Measurements from ENCODE around the gene ARHGAP31. TPM values are rescaled to one million over a fixed set of nuclear protein-coding genes. Genes with fewer than 3 reads are reported as not detected.
A peak's percentile ranks its signal among the peaks of the same experiment; 100 is the strongest.
"Not testable (repeated sequence)": the region's sequence is repeated elsewhere in the genome, so short reads cannot be mapped to it uniquely, and the experiment has no call there.

Gene ARHGAP31
- polyA plus RNA-seq, 4 donors, result 0.89 to 6.4 (median 4.0) TPM

DNA sequence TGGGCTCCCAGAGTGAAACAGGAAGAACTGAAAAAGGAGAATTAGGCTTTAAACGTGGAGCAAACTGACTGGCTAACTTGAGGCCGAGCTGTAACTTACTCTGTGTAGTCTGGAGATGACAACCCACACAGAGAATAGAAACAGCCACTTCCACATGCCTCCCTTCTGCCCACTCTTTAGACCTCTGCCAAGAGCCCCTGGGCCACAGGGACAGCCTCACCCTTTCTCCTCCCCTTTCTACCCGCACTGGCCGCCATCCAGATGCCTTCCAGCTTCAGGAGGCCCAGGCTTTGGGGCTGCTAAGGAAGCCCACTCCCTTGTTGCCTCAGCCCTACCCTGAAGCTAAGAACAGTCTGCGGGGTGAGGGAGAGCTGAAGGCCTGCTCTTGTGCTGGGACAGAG lies 6.8 kb downstream of the ARHGAP31 start:
- FAIRE-seq, result no peak
- no peak for DNase-seq
- H3K36me3 ChIP-seq (ENCODE audit: control insufficient read depth in 3 of 3, insufficient read depth in 2 of 3, low read depth in 1 of 3, low read length in 3 of 3), result peaks cover 0 to 2% (median 0%) of the 10 kb centered on the region in 3 donors
- 76 to 79% (median 78%) methylated on average over 5 of the region's 5 CpGs for WGBS, 3 donors
- H3K4me3 ChIP-seq (ENCODE audit: low read depth in 1 of 3, low read length in 3 of 3), result no peak overlapping the region
- no peaks in the 10 kb centered on the region for H3K9me3 ChIP-seq (ENCODE audit: control insufficient read depth in 2 of 2, insufficient read depth in 1 of 2, low read depth in 1 of 2, low read length in 1 of 2)
- H3K4me1 ChIP-seq (ENCODE audit: control insufficient read depth in 3 of 3, insufficient read depth in 2 of 3, low read depth in 1 of 3, low read length in 2 of 3), result peaks cover 0 to 4% (median 3%) of the 10 kb centered on the region in 3 donors
- peak overlapping the region in 1 of 3 donors; percentile 1 for H3K27ac ChIP-seq (ENCODE audit: low read depth in 1 of 3, low read length in 2 of 3)
- H3K27me3 ChIP-seq (ENCODE audit: control insufficient read depth in 3 of 3, insufficient read depth in 3 of 3, low read length in 3 of 3), result no peaks in the 10 kb centered on the region

DNA sequence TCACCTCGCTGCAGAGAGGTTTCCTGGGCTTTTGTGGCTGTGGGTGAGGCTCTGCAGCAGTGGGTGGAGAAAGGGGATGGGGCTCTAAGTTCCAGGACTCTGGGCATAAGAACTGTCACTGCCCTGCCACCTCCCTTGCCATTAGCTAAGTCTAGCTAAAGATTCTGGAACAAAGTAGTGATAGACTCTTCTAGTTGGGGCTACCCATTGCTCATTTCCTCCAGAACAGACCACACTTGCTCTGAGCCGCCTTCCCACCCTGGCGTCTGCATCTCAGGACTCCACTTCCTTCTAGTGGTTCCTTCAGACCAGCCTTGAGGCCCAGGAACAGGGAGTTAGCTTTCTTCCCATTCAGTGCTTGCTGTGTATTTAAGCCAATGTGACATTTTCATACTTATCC lies 7.5 kb downstream of the ARHGAP31 start:
- no peaks in the 10 kb centered on the region for H3K9me3 ChIP-seq (ENCODE audit: control insufficient read depth in 2 of 2, insufficient read depth in 1 of 2, low read depth in 1 of 2, low read length in 1 of 2)
- FAIRE-seq, result no peak
- no peak for DNase-seq
- H3K4me1 ChIP-seq (ENCODE audit: control insufficient read depth in 3 of 3, insufficient read depth in 2 of 3, low read depth in 1 of 3, low read length in 2 of 3), result peaks cover 0 to 4% (median 3%) of the 10 kb centered on the region in 3 donors
- H3K27ac ChIP-seq (ENCODE audit: low read depth in 1 of 3, low read length in 2 of 3), result no peak overlapping the region
- 65 to 83% (median 79%) methylated on average over 3 of the region's 3 CpGs for WGBS, 3 donors
- no peaks in the 10 kb centered on the region for H3K27me3 ChIP-seq (ENCODE audit: control insufficient read depth in 3 of 3, insufficient read depth in 3 of 3, low read length in 3 of 3)
- H3K4me3 ChIP-seq (ENCODE audit: low read depth in 1 of 3, low read length in 3 of 3), result no peak overlapping the region
- peaks cover 0 to 2% (median 0%) of the 10 kb centered on the region in 3 donors for H3K36me3 ChIP-seq (ENCODE audit: control insufficient read depth in 3 of 3, insufficient read depth in 2 of 3, low read depth in 1 of 3, low read length in 3 of 3)

DNA sequence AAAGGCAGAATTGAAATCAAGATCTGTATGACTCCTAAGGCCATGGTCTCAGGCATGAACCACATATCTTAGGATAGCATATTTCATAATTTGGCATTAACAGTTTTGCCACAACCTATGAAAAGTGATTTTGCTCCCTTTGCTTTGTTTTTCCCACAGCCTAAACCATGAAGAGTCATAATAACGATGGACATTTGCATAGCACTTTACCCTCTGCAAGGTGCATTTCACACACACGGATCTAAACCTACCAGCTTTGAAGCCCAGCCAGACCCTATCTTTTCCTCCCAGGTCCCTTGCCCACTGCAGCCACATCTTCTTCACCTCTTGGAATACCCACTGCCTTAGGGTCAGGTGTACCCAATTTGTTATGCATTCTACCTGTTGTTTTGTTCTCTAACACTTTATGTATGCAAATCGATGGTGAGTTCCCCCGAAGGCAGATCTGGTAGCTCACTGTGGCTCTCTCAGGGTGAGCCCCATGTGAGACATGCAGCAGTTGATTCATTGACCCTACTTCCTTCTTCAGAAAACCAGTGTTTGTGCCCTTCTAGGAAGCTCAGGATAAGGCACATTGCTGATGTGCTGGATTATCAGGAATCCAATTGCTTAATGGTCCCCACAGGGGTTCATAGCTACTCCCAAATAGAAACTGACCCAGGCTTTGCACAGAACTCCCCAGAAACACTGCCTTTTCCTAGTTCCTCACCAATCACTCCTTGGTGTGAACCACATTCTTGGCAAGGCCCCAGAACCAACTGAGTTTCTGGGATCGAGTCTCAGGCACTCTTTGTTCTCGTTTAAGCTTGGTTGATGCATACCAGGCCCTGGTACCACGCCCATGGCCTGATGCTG lies 8.7 kb downstream of the ARHGAP31 start:
- Histone ChIP-seq H3K36me3 (ENCODE audit: control insufficient read depth in 3 of 3, insufficient read depth in 2 of 3, low read depth in 1 of 3, low read length in 3 of 3) (no peaks in the 10 kb centered on the region), H3K4me3 (ENCODE audit: low read depth in 1 of 3, low read length in 3 of 3) (no peak overlapping the region), H3K27me3 (ENCODE audit: control insufficient read depth in 3 of 3, insufficient read depth in 3 of 3, low read length in 3 of 3) (no peaks in the 10 kb centered on the region), H3K4me1 (ENCODE audit: control insufficient read depth in 3 of 3, insufficient read depth in 2 of 3, low read depth in 1 of 3, low read length in 2 of 3) (peaks cover 0 to 4% (median 3%) of the 10 kb centered on the region in 3 donors), H3K9me3 (ENCODE audit: control insufficient read depth in 2 of 2, insufficient read depth in 1 of 2, low read depth in 1 of 2, low read length in 1 of 2) (no peaks in the 10 kb centered on the region), H3K27ac (ENCODE audit: low read depth in 1 of 3, low read length in 2 of 3) (no peak overlapping the region)
- 67 to 77% (median 70%) methylated on average over 7 of the region's 7 CpGs for WGBS, 3 donors
- FAIRE-seq (no peak), DNase-seq (no peak)

DNA sequence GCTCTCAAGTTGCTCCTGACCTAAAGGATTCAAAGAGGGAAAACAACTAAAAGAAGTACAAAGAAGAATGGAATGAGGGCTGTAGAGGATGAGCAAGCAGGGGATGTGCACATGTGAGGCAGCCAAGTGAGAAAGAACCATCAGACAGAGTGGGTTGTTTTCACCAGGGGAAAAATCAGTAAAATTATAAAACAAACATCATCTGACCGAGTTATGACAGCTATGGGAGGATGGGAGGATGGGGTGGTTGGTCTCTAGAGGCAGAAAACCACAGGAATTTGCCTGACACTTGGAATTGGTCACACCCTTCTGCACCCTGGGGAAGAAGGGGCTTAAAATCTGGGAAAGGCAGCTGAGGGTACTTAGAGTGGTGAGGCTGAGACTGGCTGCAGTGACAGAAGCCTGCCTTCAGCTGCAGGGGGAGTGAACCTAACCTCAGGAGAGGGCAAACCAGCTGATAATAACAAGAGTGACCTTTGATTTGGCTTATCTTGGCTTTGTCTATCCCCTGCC lies 10.1 kb downstream of the ARHGAP31 start:
- DNase-seq, result no peak
- Histone ChIP-seq H3K27me3 (ENCODE audit: control insufficient read depth in 3 of 3, insufficient read depth in 3 of 3, low read length in 3 of 3) (no peaks in the 10 kb centered on the region), H3K4me1 (ENCODE audit: control insufficient read depth in 3 of 3, insufficient read depth in 2 of 3, low read depth in 1 of 3, low read length in 2 of 3) (peaks cover 0 to 4% (median 3%) of the 10 kb centered on the region in 3 donors), H3K9me3 (ENCODE audit: control insufficient read depth in 2 of 2, insufficient read depth in 1 of 2, low read depth in 1 of 2, low read length in 1 of 2) (no peaks in the 10 kb centered on the region), H3K36me3 (ENCODE audit: control insufficient read depth in 3 of 3, insufficient read depth in 2 of 3, low read depth in 1 of 3, low read length in 3 of 3) (peaks cover 0 to under 1% (median 0%) of the 10 kb centered on the region in 3 donors), H3K4me3 (ENCODE audit: low read depth in 1 of 3, low read length in 3 of 3) (no peak overlapping the region), H3K27ac (ENCODE audit: low read depth in 1 of 3, low read length in 2 of 3) (no peak overlapping the region)
- FAIRE-seq, result no peak
- WGBS, 3 donors, result 57 to 75% (median 75%) methylated on average over 1 of the region's 1 CpG

DNA sequence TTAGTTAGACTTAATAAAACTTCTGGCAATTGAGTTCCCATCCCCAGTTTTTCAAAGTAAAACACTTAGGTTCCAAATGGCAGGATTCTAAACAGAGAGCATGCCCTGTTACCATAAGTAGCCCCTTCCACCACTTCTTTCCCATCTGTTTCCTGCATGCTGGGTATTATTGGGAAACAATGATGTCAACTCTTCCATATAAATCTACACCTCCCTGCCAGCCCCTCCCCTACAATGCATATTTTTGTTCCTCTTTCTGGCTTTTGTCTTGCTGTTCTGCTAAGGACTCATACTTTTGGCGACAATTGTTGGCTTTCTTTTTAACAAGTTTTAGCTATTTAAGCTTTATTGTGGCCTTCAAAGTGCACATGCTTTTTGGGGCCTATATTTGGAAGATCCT lies 11.1 kb downstream of the ARHGAP31 start:
- peaks cover 0 to 4% (median 0%) of the 10 kb centered on the region in 3 donors for H3K36me3 ChIP-seq (ENCODE audit: control insufficient read depth in 3 of 3, insufficient read depth in 2 of 3, low read depth in 1 of 3, low read length in 3 of 3)
- 73 to 97% (median 96%) methylated on average over 1 of the region's 1 CpG for WGBS, 3 donors
- FAIRE-seq (no peak), DNase-seq (no peak)
- peaks cover 0 to 4% (median 3%) of the 10 kb centered on the region in 3 donors for H3K4me1 ChIP-seq (ENCODE audit: control insufficient read depth in 3 of 3, insufficient read depth in 2 of 3, low read depth in 1 of 3, low read length in 2 of 3)
- no peaks in the 10 kb centered on the region for H3K9me3 ChIP-seq (ENCODE audit: control insufficient read depth in 2 of 2, insufficient read depth in 1 of 2, low read depth in 1 of 2, low read length in 1 of 2)
- H3K27ac ChIP-seq (ENCODE audit: low read depth in 1 of 3, low read length in 2 of 3), result peak overlapping the region in 2 of 3 donors; percentile 9 to 33
- no peak overlapping the region for H3K4me3 ChIP-seq (ENCODE audit: low read depth in 1 of 3, low read length in 3 of 3)
- no peaks in the 10 kb centered on the region for H3K27me3 ChIP-seq (ENCODE audit: control insufficient read depth in 3 of 3, insufficient read depth in 3 of 3, low read length in 3 of 3)

DNA sequence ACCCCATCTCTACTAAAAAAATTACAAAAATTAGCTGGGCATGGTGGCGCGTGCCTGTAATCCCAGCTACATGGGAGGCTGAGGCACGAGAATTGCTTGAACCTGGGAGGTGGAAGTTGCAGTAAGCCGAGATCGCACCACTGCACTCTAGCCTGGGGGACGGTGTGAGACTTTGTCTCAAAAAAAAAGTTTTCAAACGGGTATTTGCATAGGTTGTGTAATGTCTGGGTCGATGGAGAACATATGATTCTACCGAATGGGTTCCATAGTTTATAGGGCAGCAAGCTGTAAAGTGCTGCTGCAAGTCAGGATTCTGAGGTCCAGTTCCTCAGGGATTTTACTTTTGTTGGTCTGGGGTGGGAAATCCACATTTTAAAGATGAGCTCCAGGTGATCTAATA lies 12.2 kb downstream of the ARHGAP31 start:
- not testable (repeated sequence) for H3K9me3 ChIP-seq (ENCODE audit: control insufficient read depth in 2 of 2, insufficient read depth in 1 of 2, low read depth in 1 of 2, low read length in 1 of 2); H3K4me3 ChIP-seq (ENCODE audit: low read depth in 1 of 3, low read length in 3 of 3); DNase-seq; H3K27me3 ChIP-seq (ENCODE audit: control insufficient read depth in 3 of 3, insufficient read depth in 3 of 3, low read length in 3 of 3); H3K27ac ChIP-seq (ENCODE audit: low read depth in 1 of 3, low read length in 2 of 3); H3K36me3 ChIP-seq (ENCODE audit: control insufficient read depth in 3 of 3, insufficient read depth in 2 of 3, low read depth in 1 of 3, low read length in 3 of 3); FAIRE-seq; H3K4me1 ChIP-seq (ENCODE audit: control insufficient read depth in 3 of 3, insufficient read depth in 2 of 3, low read depth in 1 of 3, low read length in 2 of 3)
- WGBS, 3 donors, result 91 to 95% (median 95%) methylated on average over 9 of the region's 9 CpGs

DNA sequence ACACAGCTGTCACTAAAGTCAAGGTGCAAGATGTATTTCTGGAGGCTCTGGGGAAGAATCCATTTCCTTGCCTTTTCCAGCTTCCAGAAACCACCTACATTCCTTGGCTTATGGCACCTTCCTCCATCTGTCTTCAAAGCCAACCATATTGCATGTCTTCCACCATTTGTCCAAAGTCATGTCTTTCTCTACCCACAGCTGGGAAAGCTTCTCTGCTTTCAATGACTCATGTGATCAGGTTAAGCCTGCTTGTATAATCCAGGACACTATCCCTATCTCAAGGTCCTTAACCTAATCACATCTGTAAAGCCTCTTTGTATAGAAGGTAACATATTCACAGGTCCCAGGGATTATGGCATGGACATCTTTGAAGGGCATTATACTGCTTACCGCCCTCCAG lies 14.2 kb downstream of the ARHGAP31 start:
- Histone ChIP-seq H3K27ac (ENCODE audit: low read depth in 1 of 3, low read length in 2 of 3) (no peak overlapping the region), H3K9me3 (ENCODE audit: control insufficient read depth in 2 of 2, insufficient read depth in 1 of 2, low read depth in 1 of 2, low read length in 1 of 2) (no peaks in the 10 kb centered on the region), H3K27me3 (ENCODE audit: control insufficient read depth in 3 of 3, insufficient read depth in 3 of 3, low read length in 3 of 3) (no peaks in the 10 kb centered on the region), H3K4me1 (ENCODE audit: control insufficient read depth in 3 of 3, insufficient read depth in 2 of 3, low read depth in 1 of 3, low read length in 2 of 3) (peaks cover 0 to 4% (median 3%) of the 10 kb centered on the region in 3 donors), H3K36me3 (ENCODE audit: control insufficient read depth in 3 of 3, insufficient read depth in 2 of 3, low read depth in 1 of 3, low read length in 3 of 3) (peaks cover 0 to 4% (median 0%) of the 10 kb centered on the region in 3 donors), H3K4me3 (ENCODE audit: low read depth in 1 of 3, low read length in 3 of 3) (no peak overlapping the region)
- 91 to 100% (median 98%) methylated on average over 1 of the region's 1 CpG for WGBS, 3 donors
- FAIRE-seq, result no peak
- no peak for DNase-seq

DNA sequence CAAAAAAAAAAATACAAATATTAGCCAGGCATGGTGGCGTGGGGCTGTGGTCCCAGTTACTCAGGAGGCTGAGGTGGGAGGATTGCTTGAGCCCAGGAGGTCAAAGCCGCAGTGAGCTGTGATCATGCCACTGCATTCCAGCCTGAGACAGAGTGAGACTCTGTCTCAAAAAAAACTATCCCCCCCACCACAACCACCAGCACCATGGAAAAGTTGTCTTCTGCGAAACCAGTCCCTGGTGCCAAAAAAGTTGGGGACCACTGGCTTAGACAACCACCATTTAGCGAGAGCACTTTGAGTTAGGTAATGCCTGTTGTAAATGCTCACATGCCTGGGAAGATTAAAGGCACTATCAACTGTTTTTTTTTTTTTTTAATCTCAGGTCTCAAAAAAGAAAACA lies 15.4 kb downstream of the ARHGAP31 start:
- DNase-seq, result no peak
- no peaks in the 10 kb centered on the region for H3K27me3 ChIP-seq (ENCODE audit: control insufficient read depth in 3 of 3, insufficient read depth in 3 of 3, low read length in 3 of 3)

More for the DNA sequence above, 15.4 kb downstream of the ARHGAP31 start:
- no peak for FAIRE-seq
- WGBS, 3 donors, result 86 to 96% (median 93%) methylated on average over 4 of the region's 4 CpGs
- H3K27ac ChIP-seq (ENCODE audit: low read depth in 1 of 3, low read length in 2 of 3), result no peak overlapping the region
- H3K4me1 ChIP-seq (ENCODE audit: control insufficient read depth in 3 of 3, insufficient read depth in 2 of 3, low read depth in 1 of 3, low read length in 2 of 3), result peaks cover 0 to 3% (median 0%) of the 10 kb centered on the region in 3 donors
- H3K9me3 ChIP-seq (ENCODE audit: control insufficient read depth in 2 of 2, insufficient read depth in 1 of 2, low read depth in 1 of 2, low read length in 1 of 2), result no peaks in the 10 kb centered on the region
- no peak overlapping the region for H3K4me3 ChIP-seq (ENCODE audit: low read depth in 1 of 3, low read length in 3 of 3)
- H3K36me3 ChIP-seq (ENCODE audit: control insufficient read depth in 3 of 3, insufficient read depth in 2 of 3, low read depth in 1 of 3, low read length in 3 of 3), result peaks cover 0 to 4% (median 0%) of the 10 kb centered on the region in 3 donors
